GM23338 (cell line): ENCODE results near the gene CPNE7. TPM values are rescaled to one million over a fixed set of nuclear protein-coding genes. Genes with fewer than 3 reads are reported as not detected.

Experiments used
- ATAC-seq: fragments of 200-7000 bp; cut with Tn5 transposase; 3 replicates; pipeline ENCODE4 v1.9.1; 2020
- DNase-seq: peaks from one replicate; pipeline ENCODE4 v3.0.0-alpha.2; 2015; ENCODE audit warnings: low spot score
- H2AFZ ChIP-seq: fragments of 200-600 bp; sonication (generic); 2 replicates; pipeline ENCODE4 v1.8.0; 2016; ENCODE audit warnings: antibody characterized with exemption, mild to moderate bottlenecking, moderate library complexity
- H3F3A ChIP-seq: fragments of 200-600 bp; sonication (generic); replicated peaks from 2 replicates; pipeline ENCODE4 v1.8.0; 2017; ENCODE audit warnings: antibody characterized with exemption, mixed run types, low read depth
- H3K27ac ChIP-seq: fragments of 200-600 bp; sonication (generic); 2 replicates; pipeline ENCODE4 v1.6.1; 2016; ENCODE audit warnings: low read depth
- H3K27me3 ChIP-seq: fragments of 200-600 bp; sonication (generic); 2 replicates; pipeline ENCODE4 v1.8.0; 2016; ENCODE audit warnings: mild to moderate bottlenecking, mixed run types, moderate library complexity; ENCODE audit not compliant: insufficient read depth
- H3K36me3 ChIP-seq: fragments of 200-600 bp; sonication (generic); 2 replicates; pipeline ENCODE4 v1.8.0; 2016; ENCODE audit warnings: mild to moderate bottlenecking; ENCODE audit not compliant: insufficient read depth
- H3K4me1 ChIP-seq: fragments of 200-600 bp; sonication (generic); 2 replicates; pipeline ENCODE4 v1.8.0; 2016; ENCODE audit warnings: mild to moderate bottlenecking, moderate library complexity; ENCODE audit not compliant: insufficient read depth
- H3K4me2 ChIP-seq: fragments of 200-600 bp; sonication (generic); 2 replicates; pipeline ENCODE4 v1.7.1; 2017; ENCODE audit warnings: mixed run types
- H3K4me3 ChIP-seq: fragments of 200-600 bp; sonication (generic); 2 replicates; pipeline ENCODE4 v1.6.1; 2016; ENCODE audit warnings: mixed run types
- H3K79me2 ChIP-seq: fragments of 200-600 bp; sonication (generic); replicated peaks from 2 replicates; pipeline ENCODE4 v1.8.0; 2017; ENCODE audit warnings: mild to moderate bottlenecking; ENCODE audit not compliant: insufficient read depth
- H3K9me2 ChIP-seq: fragments of 200-600 bp; sonication (generic); 2 replicates; pipeline ENCODE4 v1.8.0; 2017; ENCODE audit not compliant: insufficient read depth
- H4K20me1 ChIP-seq: fragments of 200-600 bp; sonication (generic); replicated peaks from 2 replicates; pipeline ENCODE4 v1.8.0; 2017; ENCODE audit warnings: mild to moderate bottlenecking; ENCODE audit not compliant: insufficient read depth
- H3K27ac Mint-ChIP-seq: 2 replicates; pipeline ENCODE4 v1.8.0; 2020; ENCODE audit warnings: inconsistent platforms, mild to moderate bottlenecking, moderate library complexity, mixed read lengths
- H3K27me3 Mint-ChIP-seq: 3 replicates; pipeline ENCODE4 v1.8.0; 2022; ENCODE audit warnings: low read depth, mild to moderate bottlenecking, moderate library complexity, mixed read lengths, inconsistent platforms; ENCODE audit not compliant: insufficient read depth, poor library complexity
- H3K36me3 Mint-ChIP-seq: 3 replicates; pipeline ENCODE4 v1.8.0; 2021; ENCODE audit warnings: low read depth, mild to moderate bottlenecking, inconsistent platforms, moderate library complexity, mixed read lengths
- H3K4me1 Mint-ChIP-seq: 3 replicates; pipeline ENCODE4 v1.8.0; 2020; ENCODE audit warnings: mild to moderate bottlenecking, inconsistent platforms, mixed read lengths
- H3K4me3 Mint-ChIP-seq: 3 replicates; pipeline ENCODE4 v1.8.0; 2021; ENCODE audit warnings: moderate library complexity, mild to moderate bottlenecking, inconsistent platforms, mixed read lengths
- H3K9me3 Mint-ChIP-seq: 3 replicates; pipeline ENCODE4 v1.8.0; 2020; ENCODE audit warnings: moderate library complexity, mild to moderate bottlenecking, inconsistent platforms, mixed read lengths
- CREB1 ChIP-seq: fragments of 250-450 bp; sonication (Bioruptor Pico); IDR thresholded peaks from 2 replicates; pipeline ENCODE4 v1.5.0; 2020; ENCODE audit warnings: low read depth, mild to moderate bottlenecking, moderate library complexity
- EZH2 ChIP-seq: fragments of 200-600 bp; sonication (generic); IDR thresholded peaks from one replicate; pipeline ENCODE4 v1.8.0; 2017; ENCODE audit warnings: antibody characterized with exemption, mild to moderate bottlenecking, low read depth; ENCODE audit not compliant: unreplicated experiment
- EZH2phosphoT487 ChIP-seq: fragments of 200-600 bp; sonication (generic); IDR thresholded peaks from one replicate; pipeline ENCODE4 v1.8.1; 2018; ENCODE audit warnings: antibody characterized with exemption; ENCODE audit not compliant: unreplicated experiment
- NANOG ChIP-seq: IDR thresholded peaks from 2 replicates; pipeline ENCODE4 v1.6.1; 2016; ENCODE audit warnings: antibody characterized with exemption, borderline replicate concordance
- POLR2AphosphoS5 ChIP-seq: IDR thresholded peaks from 2 replicates; pipeline ENCODE4 v1.6.1; 2016; ENCODE audit warnings: antibody characterized with exemption, low read depth
- STAT1 ChIP-seq: IDR thresholded peaks from one replicate; pipeline ENCODE4 v1.6.1; 2016; ENCODE audit warnings: antibody characterized with exemption; ENCODE audit not compliant: unreplicated experiment
- ZNF114 ChIP-seq: fragments of 250-450 bp; sonication (Bioruptor Pico); IDR thresholded peaks from 2 replicates; pipeline ENCODE4 v1.5.0; 2020; ENCODE audit warnings: mild to moderate bottlenecking, moderate library complexity
- ZNF331 ChIP-seq: fragments of 250-450 bp; sonication (Bioruptor Pico); IDR thresholded peaks from 2 replicates; pipeline ENCODE4 v1.5.0; 2020; ENCODE audit warnings: low read depth, mild to moderate bottlenecking, moderate library complexity
- polyA plus RNA-seq: library from polyadenylated mRNA; unstranded; fragments of >200 nt; fragmentation: Nextera tagmentation; extraction: Ambion mirVana; gene quantifications from 2 replicates; pipeline ENCODE4 v1.2.1, GENCODE V29; 2016
- total RNA-seq: library from RNA; depleted of rRNA; stranded (reverse); fragments of >200 nt; shearing (Covaris generic); gene quantifications from 2 replicates; pipeline ENCODE4 v1.2.3, GENCODE V29; 2014
- TF ChIP-seq, protein P1 (sequence below): fragments of 250-450 bp; sonication (Bioruptor Pico); IDR thresholded peaks from 2 replicates; pipeline ENCODE4 v1.5.0; 2020; ENCODE audit warnings: mild to moderate bottlenecking, moderate library complexity
- TF ChIP-seq, protein P2 (sequence below), 2 experiments: fragments of 200-600 bp in 1 of 2; sonication (generic) in 1 of 2; conservative IDR thresholded peaks; 2 replicates each; pipeline versions ENCODE4 v1.5.1 to v1.6.1; 2016 to 2017; ENCODE audit warnings: antibody characterized with exemption in 2 of 2, low read depth in 2 of 2, mild to moderate bottlenecking in 2 of 2, moderate library complexity in 1 of 2
- TF ChIP-seq, protein P3 (sequence below): IDR thresholded peaks from 2 replicates; pipeline ENCODE4 v1.6.1; 2016; ENCODE audit warnings: antibody characterized with exemption
- TF ChIP-seq, protein P4 (sequence below): IDR thresholded peaks from one replicate; pipeline ENCODE4 v1.6.1; 2018; ENCODE audit warnings: antibody characterized with exemption; ENCODE audit not compliant: unreplicated experiment

The CPNE7 gene
- total and polyA plus RNA-seq, 2 experiments from 2014 or later = 11.2 to 15.7 TPM

DNA sequence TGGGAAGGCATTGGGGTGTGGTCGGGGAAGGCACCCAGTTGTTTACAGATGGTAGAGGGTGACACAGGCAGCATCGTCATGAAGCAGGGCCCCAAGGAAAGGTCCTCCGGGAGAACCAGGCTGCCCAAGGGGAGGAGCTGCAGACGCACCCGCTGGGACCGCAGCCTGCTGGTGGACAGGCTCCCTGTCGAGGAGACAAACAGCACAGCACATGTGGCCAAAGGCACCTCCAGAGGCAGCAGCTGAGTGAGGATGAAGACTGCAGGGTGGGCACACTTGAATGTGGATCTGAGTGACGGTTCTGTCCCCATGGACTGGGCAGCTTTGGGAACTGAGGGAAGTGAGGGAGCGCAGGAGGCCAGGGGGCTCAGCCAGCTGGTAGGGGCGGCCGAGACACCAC lies 69.6 kb downstream of the CPNE7 start (continued):
- TF ChIP-seq, protein P1, sequence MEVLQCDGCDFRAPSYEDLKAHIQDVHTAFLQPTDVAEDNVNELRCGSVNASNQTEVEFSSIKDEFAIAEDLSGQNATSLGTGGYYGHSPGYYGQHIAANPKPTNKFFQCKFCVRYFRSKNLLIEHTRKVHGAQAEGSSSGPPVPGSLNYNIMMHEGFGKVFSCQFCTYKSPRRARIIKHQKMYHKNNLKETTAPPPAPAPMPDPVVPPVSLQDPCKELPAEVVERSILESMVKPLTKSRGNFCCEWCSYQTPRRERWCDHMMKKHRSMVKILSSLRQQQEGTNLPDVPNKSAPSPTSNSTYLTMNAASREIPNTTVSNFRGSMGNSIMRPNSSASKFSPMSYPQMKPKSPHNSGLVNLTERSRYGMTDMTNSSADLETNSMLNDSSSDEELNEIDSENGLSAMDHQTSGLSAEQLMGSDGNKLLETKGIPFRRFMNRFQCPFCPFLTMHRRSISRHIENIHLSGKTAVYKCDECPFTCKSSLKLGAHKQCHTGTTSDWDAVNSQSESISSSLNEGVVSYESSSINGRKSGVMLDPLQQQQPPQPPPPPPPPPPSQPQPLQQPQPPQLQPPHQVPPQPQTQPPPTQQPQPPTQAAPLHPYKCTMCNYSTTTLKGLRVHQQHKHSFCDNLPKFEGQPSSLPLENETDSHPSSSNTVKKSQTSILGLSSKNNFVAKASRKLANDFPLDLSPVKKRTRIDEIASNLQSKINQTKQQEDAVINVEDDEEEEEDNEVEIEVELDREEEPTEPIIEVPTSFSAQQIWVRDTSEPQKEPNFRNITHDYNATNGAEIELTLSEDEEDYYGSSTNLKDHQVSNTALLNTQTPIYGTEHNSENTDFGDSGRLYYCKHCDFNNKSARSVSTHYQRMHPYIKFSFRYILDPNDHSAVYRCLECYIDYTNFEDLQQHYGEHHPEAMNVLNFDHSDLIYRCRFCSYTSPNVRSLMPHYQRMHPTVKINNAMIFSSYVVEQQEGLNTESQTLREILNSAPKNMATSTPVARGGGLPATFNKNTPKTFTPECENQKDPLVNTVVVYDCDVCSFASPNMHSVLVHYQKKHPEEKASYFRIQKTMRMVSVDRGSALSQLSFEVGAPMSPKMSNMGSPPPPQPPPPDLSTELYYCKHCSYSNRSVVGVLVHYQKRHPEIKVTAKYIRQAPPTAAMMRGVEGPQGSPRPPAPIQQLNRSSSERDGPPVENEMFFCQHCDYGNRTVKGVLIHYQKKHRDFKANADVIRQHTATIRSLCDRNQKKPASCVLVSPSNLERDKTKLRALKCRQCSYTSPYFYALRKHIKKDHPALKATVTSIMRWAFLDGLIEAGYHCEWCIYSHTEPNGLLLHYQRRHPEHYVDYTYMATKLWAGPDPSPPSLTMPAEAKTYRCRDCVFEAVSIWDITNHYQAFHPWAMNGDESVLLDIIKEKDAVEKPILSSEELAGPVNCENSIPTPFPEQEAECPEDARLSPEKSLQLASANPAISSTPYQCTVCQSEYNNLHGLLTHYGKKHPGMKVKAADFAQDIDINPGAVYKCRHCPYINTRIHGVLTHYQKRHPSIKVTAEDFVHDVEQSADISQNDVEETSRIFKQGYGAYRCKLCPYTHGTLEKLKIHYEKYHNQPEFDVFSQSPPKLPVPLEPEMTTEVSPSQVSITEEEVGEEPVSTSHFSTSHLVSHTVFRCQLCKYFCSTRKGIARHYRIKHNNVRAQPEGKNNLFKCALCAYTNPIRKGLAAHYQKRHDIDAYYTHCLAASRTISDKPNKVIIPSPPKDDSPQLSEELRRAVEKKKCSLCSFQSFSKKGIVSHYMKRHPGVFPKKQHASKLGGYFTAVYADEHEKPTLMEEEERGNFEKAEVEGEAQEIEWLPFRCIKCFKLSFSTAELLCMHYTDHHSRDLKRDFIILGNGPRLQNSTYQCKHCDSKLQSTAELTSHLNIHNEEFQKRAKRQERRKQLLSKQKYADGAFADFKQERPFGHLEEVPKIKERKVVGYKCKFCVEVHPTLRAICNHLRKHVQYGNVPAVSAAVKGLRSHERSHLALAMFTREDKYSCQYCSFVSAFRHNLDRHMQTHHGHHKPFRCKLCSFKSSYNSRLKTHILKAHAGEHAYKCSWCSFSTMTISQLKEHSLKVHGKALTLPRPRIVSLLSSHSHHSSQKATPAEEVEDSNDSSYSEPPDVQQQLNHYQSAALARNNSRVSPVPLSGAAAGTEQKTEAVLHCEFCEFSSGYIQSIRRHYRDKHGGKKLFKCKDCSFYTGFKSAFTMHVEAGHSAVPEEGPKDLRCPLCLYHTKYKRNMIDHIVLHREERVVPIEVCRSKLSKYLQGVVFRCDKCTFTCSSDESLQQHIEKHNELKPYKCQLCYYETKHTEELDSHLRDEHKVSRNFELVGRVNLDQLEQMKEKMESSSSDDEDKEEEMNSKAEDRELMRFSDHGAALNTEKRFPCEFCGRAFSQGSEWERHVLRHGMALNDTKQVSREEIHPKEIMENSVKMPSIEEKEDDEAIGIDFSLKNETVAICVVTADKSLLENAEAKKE (CRISPR knock-in tag) = no peak
- TF ChIP-seq CREB1 = no peak
- TF ChIP-seq ZNF114 = no peak
- no peak for TF ChIP-seq NANOG

DNA sequence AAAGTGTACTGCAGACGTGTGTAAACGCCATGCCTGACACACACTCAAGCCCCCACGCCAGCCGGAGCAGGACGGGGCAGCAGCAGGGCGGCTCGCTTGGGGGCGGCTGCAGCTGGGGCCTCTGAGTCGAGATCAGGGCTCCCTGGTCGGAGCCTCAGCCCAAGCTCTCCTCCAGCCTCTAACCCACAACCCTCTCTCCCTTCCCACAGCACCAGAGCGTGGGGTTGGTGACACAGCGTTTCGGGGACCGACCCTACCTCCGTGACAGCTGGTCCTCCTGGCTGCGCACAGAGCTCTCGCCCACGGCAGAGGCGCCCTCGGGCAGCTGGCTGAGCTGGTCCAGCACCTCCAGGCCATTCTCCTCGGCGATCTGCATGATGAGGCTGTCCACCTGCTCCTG lies 70.7 kb downstream of the CPNE7 start:
- no peaks in the 10 kb centered on the region for H3K4me1 Mint-ChIP-seq
- H3K27me3 Mint-ChIP-seq = peaks cover 10% of the 10 kb centered on the region
- Histone ChIP-seq H3K27ac (no peak overlapping the region), H3K79me2 (no peaks in the 10 kb centered on the region), H3K9me2 (no peaks in the 10 kb centered on the region), H4K20me1 (0 out of 2 replicates have a peak, but pooled peaks cover 3% of the 10 kb centered on the region), H3K4me2 (no peak overlapping the region), H3K4me1 (no peaks in the 10 kb centered on the region), H3K4me3 (no peak overlapping the region), H3K27me3 (no peaks in the 10 kb centered on the region), H3F3A (peaks cover 4% of the 10 kb centered on the region; the same call in 1 of the 2 replicates), H2AFZ (no peak overlapping the region), H3K36me3 (no peaks in the 10 kb centered on the region)
- no peak overlapping the region for H3K27ac Mint-ChIP-seq
- H3K9me3 Mint-ChIP-seq = no peaks in the 10 kb centered on the region; the same call in 2 of the 3 replicates
- ATAC-seq (no peak), DNase-seq (no peak)
- no peak overlapping the region for H3K4me3 Mint-ChIP-seq
- peaks cover 32% of the 10 kb centered on the region for H3K36me3 Mint-ChIP-seq
- TF ChIP-seq CREB1 (no peak), EZH2 (no peak), STAT1 (no peak), NANOG (no peak), ZNF331 (CRISPR knock-in tag) (no peak), ZNF114 (no peak), EZH2phosphoT487 (no peak), POLR2AphosphoS5 (no peak)
- TF ChIP-seq, protein P2, sequence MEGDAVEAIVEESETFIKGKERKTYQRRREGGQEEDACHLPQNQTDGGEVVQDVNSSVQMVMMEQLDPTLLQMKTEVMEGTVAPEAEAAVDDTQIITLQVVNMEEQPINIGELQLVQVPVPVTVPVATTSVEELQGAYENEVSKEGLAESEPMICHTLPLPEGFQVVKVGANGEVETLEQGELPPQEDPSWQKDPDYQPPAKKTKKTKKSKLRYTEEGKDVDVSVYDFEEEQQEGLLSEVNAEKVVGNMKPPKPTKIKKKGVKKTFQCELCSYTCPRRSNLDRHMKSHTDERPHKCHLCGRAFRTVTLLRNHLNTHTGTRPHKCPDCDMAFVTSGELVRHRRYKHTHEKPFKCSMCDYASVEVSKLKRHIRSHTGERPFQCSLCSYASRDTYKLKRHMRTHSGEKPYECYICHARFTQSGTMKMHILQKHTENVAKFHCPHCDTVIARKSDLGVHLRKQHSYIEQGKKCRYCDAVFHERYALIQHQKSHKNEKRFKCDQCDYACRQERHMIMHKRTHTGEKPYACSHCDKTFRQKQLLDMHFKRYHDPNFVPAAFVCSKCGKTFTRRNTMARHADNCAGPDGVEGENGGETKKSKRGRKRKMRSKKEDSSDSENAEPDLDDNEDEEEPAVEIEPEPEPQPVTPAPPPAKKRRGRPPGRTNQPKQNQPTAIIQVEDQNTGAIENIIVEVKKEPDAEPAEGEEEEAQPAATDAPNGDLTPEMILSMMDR (conservative IDR thresholded peaks at IDR 0.05; ENCODE audit: low read depth in 2 of 2) = no peak
- TF ChIP-seq, protein P3, sequence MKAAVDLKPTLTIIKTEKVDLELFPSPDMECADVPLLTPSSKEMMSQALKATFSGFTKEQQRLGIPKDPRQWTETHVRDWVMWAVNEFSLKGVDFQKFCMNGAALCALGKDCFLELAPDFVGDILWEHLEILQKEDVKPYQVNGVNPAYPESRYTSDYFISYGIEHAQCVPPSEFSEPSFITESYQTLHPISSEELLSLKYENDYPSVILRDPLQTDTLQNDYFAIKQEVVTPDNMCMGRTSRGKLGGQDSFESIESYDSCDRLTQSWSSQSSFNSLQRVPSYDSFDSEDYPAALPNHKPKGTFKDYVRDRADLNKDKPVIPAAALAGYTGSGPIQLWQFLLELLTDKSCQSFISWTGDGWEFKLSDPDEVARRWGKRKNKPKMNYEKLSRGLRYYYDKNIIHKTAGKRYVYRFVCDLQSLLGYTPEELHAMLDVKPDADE = no peak
- TF ChIP-seq, protein P4, sequence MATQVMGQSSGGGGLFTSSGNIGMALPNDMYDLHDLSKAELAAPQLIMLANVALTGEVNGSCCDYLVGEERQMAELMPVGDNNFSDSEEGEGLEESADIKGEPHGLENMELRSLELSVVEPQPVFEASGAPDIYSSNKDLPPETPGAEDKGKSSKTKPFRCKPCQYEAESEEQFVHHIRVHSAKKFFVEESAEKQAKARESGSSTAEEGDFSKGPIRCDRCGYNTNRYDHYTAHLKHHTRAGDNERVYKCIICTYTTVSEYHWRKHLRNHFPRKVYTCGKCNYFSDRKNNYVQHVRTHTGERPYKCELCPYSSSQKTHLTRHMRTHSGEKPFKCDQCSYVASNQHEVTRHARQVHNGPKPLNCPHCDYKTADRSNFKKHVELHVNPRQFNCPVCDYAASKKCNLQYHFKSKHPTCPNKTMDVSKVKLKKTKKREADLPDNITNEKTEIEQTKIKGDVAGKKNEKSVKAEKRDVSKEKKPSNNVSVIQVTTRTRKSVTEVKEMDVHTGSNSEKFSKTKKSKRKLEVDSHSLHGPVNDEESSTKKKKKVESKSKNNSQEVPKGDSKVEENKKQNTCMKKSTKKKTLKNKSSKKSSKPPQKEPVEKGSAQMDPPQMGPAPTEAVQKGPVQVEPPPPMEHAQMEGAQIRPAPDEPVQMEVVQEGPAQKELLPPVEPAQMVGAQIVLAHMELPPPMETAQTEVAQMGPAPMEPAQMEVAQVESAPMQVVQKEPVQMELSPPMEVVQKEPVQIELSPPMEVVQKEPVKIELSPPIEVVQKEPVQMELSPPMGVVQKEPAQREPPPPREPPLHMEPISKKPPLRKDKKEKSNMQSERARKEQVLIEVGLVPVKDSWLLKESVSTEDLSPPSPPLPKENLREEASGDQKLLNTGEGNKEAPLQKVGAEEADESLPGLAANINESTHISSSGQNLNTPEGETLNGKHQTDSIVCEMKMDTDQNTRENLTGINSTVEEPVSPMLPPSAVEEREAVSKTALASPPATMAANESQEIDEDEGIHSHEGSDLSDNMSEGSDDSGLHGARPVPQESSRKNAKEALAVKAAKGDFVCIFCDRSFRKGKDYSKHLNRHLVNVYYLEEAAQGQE = no peak
